Measurements from ENCODE around the gene AFF2.

- TF ChIP-seq CTCF (IDR thresholded peaks at IDR 0.05) (no peak), POLR2A (IDR thresholded peaks at IDR 0.05) (no peak)
Observed at GRCh38 chrX:148568763-148569162, 68.3 kb downstream of the AFF2 start.
